Hematopoietic multipotent progenitor cell treated with erythropoietin and hydrocortisone succinate and interleukin-3 and kit ligand, for 6 days (in vitro differentiated cells): ENCODE measurements around the gene SYNCRIP.
"Not testable (repeated sequence)": the region's sequence is repeated elsewhere in the genome, so short reads cannot be mapped to it uniquely, and the experiment has no call there.

Source experiments
- DNase-seq: peaks from one replicate; pipeline ENCODE4 v3.0.0-alpha.2; 2015

Gene SYNCRIP

DNA sequence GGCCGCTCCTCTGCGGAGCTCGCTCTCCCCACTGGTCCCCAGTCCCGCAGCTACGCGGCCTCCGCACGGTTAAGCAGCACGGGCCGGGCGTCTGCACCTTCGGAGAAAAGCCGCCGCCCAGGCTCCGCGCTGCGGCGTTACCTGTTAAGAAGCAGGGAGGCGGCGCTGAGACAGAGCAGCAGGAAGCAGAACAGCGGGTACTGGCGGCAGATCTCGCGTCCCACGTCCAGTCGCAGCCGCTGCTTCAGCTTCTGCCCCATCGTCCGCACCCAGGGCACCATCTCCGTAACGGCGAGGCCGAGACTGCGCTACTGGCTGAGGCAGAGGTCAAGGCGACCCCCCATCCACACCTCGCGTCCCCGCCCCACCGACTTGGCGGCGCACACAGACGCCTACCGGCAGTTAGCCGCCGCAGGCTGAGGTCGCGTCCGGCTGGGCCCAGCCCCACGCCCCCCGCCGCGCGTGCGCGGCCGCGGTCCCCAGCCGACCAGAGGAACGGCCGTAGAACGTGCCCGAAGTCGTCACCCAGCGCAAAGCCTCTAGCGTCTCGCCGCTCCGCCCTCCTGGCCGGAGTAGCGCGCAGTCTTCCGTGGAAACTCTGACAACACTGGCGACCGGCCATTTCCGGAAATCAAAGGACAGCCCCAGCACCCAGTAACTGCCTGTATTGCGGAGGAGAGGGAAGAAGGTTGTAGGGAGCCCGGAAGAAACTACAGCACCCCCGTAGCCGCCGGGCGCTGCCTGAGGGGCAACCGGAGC lies 49.1 kb downstream of the SYNCRIP start, which contains the start of gene SNX14:
Gene SNX14 (minus strand): TSS at position 421 of the 759 bp plus-strand sequence. CDS start 140 bp downstream, at position 281.
- peak; percentile 96 for DNase-seq

DNA sequence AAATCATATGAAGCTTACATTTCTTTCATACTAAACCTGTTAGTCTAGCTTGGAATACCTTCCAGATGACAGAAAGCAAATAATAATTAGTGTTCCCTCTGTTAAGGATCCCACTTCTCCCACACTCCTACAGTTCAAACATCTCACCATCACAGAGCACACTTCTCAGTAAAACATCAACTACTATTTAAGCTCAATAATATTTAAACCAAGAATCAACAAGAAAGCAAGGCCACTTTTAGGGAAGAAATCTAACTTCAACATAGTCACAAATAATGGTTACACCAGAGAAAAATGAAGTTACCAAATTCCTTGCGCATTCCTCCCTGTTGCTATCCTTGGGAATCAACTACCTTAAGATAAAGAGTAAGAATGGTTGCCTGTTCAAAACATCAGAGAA lies 50.7 kb downstream of the SYNCRIP start:
- no peak for DNase-seq

DNA sequence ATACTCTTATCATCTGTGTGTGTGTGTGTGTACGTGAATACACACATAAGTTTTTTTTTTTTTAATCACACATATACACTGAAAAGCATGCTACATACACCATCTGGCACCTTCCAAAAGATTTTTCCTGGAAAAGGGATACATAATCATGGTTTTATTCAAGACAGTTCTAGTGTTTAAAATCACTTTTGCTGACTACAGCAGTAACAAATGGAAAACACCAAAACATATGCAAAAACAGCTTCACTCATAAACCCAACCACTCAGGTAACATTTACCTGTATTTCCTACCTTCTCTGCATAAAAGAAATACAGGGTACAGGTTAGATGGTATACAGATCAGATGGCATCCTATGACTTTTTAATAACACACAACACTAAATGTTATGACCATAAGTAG lies 51.5 kb downstream of the SYNCRIP start:
- DNase-seq, result no peak

GRCh38 chr6:85585741-85586140 lies 56.9 kb downstream of the SYNCRIP start:
- DNase-seq, result no peak

GRCh38 chr6:85582832-85583231 lies 59.9 kb downstream of the SYNCRIP start:
- DNase-seq, result not testable (repeated sequence)

GRCh38 chr6:85581572-85581971 lies 61.1 kb downstream of the SYNCRIP start:
- no peak for DNase-seq

GRCh38 chr6:85580878-85581267 lies 61.8 kb downstream of the SYNCRIP start:
- DNase-seq, result peak; percentile 76

GRCh38 chr6:85580118-85580877 lies 62.4 kb downstream of the SYNCRIP start:
- no peak for DNase-seq

GRCh38 chr6:85579581-85579980 lies 63.1 kb downstream of the SYNCRIP start:
- DNase-seq, result no peak

DNA sequence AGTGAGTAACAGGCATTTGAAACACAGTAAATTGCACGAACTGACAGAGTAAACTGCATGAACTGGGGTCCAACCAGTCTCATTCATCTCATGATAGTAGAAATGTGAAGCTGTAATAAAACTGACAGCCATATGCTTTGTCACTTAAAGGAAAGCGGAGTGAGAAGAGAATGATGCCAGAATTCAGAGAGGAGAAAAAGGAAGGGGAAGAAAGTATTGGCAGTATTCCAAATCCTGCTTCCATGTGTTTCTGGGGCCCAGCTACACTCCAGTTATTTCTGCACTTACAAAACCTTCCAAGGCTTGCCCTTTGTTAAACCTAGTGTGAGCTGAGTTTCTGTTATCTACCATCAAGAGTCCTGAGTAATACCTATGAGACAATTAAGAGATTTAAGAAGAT lies 66.2 kb downstream of the SYNCRIP start:
- no peak for DNase-seq

DNA sequence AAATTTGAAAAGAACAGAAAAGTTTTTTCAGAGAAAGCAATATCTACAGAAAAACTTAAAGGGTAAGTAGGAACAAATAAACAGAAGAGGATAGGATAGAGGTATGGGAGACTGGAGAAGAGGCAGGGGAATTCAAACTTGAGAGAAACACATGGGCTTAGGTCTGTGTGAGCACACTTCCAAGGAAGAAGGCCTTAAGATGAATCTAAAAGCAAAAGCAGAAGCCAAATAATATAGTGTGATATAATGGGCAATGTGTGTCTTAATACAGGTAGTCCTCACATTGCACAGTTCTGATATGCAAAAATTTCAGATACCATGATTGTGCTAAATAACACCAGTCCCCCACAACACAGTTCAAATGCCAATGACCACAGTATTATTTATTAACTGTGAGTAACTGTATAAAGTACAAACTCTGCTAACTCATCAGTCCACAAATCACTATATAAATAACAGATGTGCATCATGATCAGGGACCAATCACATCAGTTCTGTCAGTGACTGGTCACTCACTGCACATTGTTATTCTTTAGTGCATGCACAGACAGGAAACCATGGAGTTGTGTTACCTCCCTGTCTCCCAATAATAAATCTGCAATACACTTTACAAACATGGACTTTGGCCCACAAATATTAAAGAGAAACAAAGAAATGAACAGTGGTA lies 67.6 kb downstream of the SYNCRIP start:
- no peak for DNase-seq

DNA sequence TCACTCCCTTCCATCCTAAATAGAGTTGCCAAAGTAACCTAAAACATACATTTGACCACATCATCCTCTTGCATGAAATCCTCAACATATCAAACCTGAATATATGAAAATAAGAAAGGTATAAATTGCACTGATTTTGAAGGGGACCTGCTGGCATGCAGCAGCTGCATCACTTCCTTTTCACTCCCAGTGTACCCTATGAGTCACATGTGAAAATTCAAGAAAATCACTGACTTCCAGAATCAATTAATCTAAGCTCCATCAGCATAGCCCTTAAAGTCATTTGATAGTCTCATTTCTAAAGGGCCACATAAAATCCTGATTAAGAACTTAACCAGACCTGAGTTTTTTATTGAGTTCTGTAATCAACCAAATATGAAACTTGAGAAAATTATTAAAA lies 73.4 kb downstream of the SYNCRIP start:
- no peak for DNase-seq

GRCh38 chr6:85568411-85568810 lies 74.3 kb downstream of the SYNCRIP start:
- no peak for DNase-seq

GRCh38 chr6:85565736-85566135 lies 77.0 kb downstream of the SYNCRIP start:
- no peak for DNase-seq

DNA sequence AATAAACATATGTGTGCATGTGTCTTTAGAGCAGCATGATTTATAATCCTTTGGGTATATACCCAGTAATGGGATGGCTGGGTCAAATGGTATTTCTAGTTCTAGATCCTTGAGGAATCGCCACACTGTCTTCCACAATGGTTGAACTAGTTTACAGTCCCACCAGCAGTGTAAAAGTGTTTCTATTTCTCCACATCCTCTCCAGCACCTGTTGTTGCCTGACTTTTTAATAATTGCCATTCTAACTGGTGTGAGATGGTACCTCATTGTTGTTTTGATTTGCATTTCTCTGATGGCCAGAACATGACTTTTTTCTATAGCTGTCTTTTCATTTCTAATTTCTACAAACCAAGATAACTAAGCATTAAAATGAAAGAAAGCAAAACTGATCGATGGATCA lies 78.5 kb downstream of the SYNCRIP start:
- DNase-seq, result not testable (repeated sequence)
